ENCODE results near the gene ST3GAL4.

ST3GAL4 gene

DNA sequence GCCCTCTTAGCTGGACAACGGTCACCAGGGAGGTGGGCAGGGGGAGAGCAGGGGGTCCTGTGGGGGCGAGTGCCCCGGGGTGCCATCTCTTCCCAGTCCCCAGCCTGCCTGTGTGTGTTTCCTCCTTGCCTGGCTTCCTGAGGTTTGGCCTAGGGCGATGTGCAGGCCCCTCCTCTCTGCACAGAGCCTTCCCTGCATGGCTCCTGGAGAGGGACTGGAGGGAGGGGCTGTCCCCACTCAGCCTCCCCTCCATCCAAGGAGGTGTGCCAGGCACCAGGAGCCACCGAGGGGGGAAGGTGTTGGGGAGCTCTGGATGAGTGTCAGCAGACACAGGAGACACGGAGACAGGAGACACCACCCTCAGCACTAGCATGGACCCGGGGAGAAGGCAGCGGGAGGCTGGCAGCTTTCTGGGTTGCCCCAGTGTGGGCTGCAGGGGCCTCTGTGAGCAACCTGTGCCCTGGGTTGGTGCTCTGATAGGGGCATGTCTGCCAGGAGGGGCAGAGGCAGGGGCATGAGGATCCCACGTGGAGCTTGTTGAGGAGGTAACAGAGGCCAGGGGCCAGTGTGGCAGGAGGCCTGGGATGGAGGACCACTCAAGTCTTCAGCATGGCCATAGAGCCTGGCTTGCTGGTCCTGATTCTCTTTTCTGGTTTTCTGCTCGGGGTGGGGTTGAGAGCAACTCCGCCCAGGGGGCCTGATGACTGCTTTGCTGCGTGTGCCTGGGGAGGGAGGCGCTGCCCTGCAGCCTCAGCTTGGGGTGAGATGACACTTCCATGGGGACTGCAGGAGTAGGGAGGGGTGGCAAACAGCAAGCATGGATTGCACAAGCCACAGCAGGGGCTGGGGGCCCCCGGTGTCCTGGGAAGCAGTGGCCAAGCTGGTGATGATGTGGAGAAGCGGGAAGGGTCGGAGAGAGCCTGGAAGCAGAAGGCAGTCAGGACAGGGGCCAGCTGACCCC, 78.8 kb downstream of the ST3GAL4 start:
- WGBS (ENCODE audit: insufficient coverage, insufficient read length): no CpG with 5 or more reads among the region's 16 CpGs
- Histone ChIP-seq H3K27me3 (ENCODE audit: control insufficient read depth, insufficient read depth, low read length) (no peaks in the 10 kb centered on the region), H3K36me3 (ENCODE audit: control insufficient read depth, insufficient read depth, low read length) (no peaks in the 10 kb centered on the region), H3K4me3 (ENCODE audit: low read length) (no peak overlapping the region), H3K27ac (ENCODE audit: low read length) (no peak overlapping the region), H3K9me3 (ENCODE audit: control insufficient read depth, insufficient read depth, low read length) (no peaks in the 10 kb centered on the region), H3K4me1 (ENCODE audit: control insufficient read depth, insufficient read depth, low read length) (peaks cover 4% of the 10 kb centered on the region)
- no peak for DNase-seq (ENCODE audit: low read depth, low spot score)

DNA sequence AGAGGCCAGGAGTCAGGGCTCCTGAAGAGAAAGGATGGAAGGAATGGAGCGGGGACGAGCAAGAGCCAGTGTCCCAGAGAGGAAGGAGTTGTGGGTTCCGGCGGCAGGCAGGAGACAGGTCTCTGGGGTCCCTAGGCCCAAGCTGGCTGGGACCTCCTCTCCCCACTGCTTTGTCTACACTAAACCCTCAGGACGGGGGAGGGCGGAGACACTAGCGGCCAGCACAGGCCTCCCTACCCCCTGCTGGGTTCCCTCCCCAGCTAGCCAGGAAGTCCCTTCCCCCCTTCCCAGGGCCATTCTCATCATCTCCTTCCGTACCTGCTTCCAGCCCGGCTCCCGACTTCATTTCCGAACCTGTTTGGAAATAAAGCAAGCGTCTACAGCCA, 79.5 kb downstream of the ST3GAL4 start:
- Histone ChIP-seq H3K4me3 (ENCODE audit: low read length) (no peak overlapping the region), H3K9me3 (ENCODE audit: control insufficient read depth, insufficient read depth, low read length) (no peaks in the 10 kb centered on the region), H3K27me3 (ENCODE audit: control insufficient read depth, insufficient read depth, low read length) (no peaks in the 10 kb centered on the region), H3K27ac (ENCODE audit: low read length) (no peak overlapping the region), H3K36me3 (ENCODE audit: control insufficient read depth, insufficient read depth, low read length) (no peaks in the 10 kb centered on the region), H3K4me1 (ENCODE audit: control insufficient read depth, insufficient read depth, low read length) (peaks cover 4% of the 10 kb centered on the region)
- no CpG with 5 or more reads among the region's 12 CpGs for WGBS (ENCODE audit: insufficient coverage, insufficient read length)
- DNase-seq (ENCODE audit: low read depth, low spot score): no peak

DNA sequence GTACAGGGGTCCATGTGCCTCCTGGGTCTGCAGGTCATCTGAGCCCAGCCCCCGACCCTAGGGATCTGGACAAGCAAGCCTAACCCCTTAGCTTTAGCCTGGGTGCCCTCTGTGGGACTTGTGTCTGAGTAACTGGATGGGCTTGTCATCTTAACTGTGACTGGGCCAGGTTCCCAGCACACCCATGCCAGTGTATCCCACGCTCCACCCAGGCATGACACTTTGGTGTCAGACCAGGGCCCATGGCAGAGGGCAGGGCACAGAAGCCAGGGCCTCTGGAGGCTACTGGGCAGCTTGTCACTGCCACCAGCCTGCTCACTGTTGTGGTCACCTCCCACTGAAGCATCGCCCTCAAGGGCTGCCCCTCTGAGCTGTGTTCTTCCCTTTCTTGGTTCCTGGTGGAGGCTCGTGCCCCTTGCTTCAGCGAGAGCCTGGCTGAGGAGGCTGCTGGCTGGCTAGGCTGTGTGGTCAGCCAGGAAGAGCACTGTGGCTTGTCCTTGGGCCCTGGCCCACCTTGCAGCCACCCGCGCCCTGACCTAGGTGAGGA, 80.8 kb downstream of the ST3GAL4 start:
- Histone ChIP-seq H3K9me3 (ENCODE audit: control insufficient read depth, insufficient read depth, low read length) (no peaks in the 10 kb centered on the region), H3K4me1 (ENCODE audit: control insufficient read depth, insufficient read depth, low read length) (peaks cover 6% of the 10 kb centered on the region), H3K27ac (ENCODE audit: low read length) (no peak overlapping the region), H3K36me3 (ENCODE audit: control insufficient read depth, insufficient read depth, low read length) (no peaks in the 10 kb centered on the region), H3K4me3 (ENCODE audit: low read length) (no peak overlapping the region), H3K27me3 (ENCODE audit: control insufficient read depth, insufficient read depth, low read length) (no peaks in the 10 kb centered on the region)
- no CpG with 5 or more reads among the region's 7 CpGs for WGBS (ENCODE audit: insufficient coverage, insufficient read length)
- no peak for DNase-seq (ENCODE audit: low read depth, low spot score)

DNA sequence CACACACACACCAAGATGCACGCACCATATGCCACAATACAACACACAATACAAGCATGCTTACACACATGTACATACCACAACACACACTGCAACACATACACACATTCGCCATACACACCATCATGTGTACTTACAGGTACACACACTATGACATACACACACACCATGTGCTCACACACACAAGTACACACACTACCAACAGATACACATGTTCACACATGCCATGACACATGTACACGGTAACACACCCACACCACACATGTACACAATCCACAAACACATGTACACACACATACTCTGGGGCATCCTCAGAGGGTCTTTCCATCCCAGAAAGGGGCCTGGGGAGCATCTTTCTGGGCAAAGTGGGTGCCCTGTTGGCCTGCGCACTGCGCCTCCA, 82.2 kb downstream of the ST3GAL4 start:
- no CpG with 5 or more reads among the region's 5 CpGs for WGBS (ENCODE audit: insufficient coverage, insufficient read length)
- Histone ChIP-seq H3K27me3 (ENCODE audit: control insufficient read depth, insufficient read depth, low read length) (no peaks in the 10 kb centered on the region), H3K9me3 (ENCODE audit: control insufficient read depth, insufficient read depth, low read length) (no peaks in the 10 kb centered on the region), H3K4me3 (ENCODE audit: low read length) (no peak overlapping the region), H3K36me3 (ENCODE audit: control insufficient read depth, insufficient read depth, low read length) (no peaks in the 10 kb centered on the region), H3K4me1 (ENCODE audit: control insufficient read depth, insufficient read depth, low read length) (peaks cover 8% of the 10 kb centered on the region), H3K27ac (ENCODE audit: low read length) (no peak overlapping the region)
- DNase-seq (ENCODE audit: low read depth, low spot score): no peak

DNA sequence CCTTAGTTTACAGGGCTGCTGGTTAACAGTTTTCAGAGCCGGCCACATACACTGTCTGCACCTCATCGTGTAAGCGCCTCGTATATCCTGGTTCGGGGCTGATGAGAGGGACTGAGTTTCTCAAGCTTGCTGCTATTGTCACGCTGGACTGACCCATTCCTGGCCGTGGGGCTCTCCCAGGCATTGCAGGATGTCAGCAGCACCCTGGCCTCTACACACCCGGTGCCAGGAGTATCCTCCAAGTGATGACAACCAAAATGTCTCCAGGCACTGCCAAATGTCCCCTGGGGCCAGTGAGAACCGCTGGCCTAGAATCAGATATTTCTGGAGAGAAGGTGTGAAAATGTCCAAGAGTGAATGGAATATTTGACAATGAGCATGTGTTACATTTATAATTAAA, 82.8 kb downstream of the ST3GAL4 start:
- Histone ChIP-seq H3K9me3 (ENCODE audit: control insufficient read depth, insufficient read depth, low read length) (no peaks in the 10 kb centered on the region), H3K27me3 (ENCODE audit: control insufficient read depth, insufficient read depth, low read length) (no peaks in the 10 kb centered on the region), H3K4me1 (ENCODE audit: control insufficient read depth, insufficient read depth, low read length) (peaks cover 8% of the 10 kb centered on the region), H3K36me3 (ENCODE audit: control insufficient read depth, insufficient read depth, low read length) (no peaks in the 10 kb centered on the region), H3K27ac (ENCODE audit: low read length) (no peak overlapping the region), H3K4me3 (ENCODE audit: low read length) (no peak overlapping the region)
- no CpG with 5 or more reads among the region's 9 CpGs for WGBS (ENCODE audit: insufficient coverage, insufficient read length)
- DNase-seq (ENCODE audit: low read depth, low spot score): no peak

DNA sequence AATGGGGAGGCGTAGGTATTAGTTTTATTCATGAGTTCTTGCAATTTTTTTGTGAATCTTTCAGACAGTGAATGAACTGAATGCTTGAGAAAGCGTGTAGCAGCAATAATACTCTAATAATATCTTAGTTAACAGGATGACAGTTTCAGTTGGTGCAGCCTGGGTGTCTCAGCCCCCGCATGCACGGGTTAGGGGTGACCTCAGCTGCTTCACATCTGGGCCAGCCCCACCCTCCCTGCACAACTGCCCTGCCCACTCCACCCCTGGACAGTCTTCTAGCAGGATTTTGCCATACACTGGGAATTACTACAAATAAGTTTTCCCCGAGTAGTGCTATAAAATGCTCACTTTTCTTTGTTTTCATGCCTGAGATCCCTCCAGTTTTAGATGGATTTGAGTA, 83.2 kb downstream of the ST3GAL4 start:
- peaks cover 8% of the 10 kb centered on the region for H3K4me1 ChIP-seq (ENCODE audit: control insufficient read depth, insufficient read depth, low read length)
- no peak for DNase-seq (ENCODE audit: low read depth, low spot score)
- 100% methylated on average over 1 of the region's 5 CpGs for WGBS (ENCODE audit: insufficient coverage, insufficient read length)
- no peak overlapping the region for H3K4me3 ChIP-seq (ENCODE audit: low read length)
- no peaks in the 10 kb centered on the region for H3K9me3 ChIP-seq (ENCODE audit: control insufficient read depth, insufficient read depth, low read length)
- no peaks in the 10 kb centered on the region for H3K36me3 ChIP-seq (ENCODE audit: control insufficient read depth, insufficient read depth, low read length)
- no peaks in the 10 kb centered on the region for H3K27me3 ChIP-seq (ENCODE audit: control insufficient read depth, insufficient read depth, low read length)
- H3K27ac ChIP-seq (ENCODE audit: low read length): no peak overlapping the region

DNA sequence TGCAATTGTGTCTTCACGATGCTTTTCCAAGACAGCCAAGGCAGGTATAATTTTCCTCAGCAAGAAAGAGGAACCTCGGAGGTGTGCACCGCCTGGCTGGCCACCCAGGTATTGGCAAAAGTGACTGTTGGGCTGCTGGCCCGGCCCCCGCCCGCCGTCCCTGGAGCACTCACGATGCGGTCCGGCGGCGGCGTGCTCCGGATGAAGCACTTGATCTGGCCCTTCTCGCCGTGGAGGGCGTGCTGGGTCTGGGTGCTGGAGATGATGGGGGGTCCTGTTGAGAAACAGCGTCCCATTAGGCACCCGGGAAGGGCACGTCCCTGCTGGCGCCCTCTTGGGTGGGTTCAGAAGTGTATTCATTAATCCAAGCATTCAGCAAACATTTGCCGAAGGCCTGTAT, 84.8 kb downstream of the ST3GAL4 start:
- DNase-seq (ENCODE audit: low read depth, low spot score): no peak
- H3K27me3 ChIP-seq (ENCODE audit: control insufficient read depth, insufficient read depth, low read length): no peaks in the 10 kb centered on the region
- WGBS (ENCODE audit: insufficient coverage, insufficient read length): no CpG with 5 or more reads among the region's 22 CpGs
- H3K9me3 ChIP-seq (ENCODE audit: control insufficient read depth, insufficient read depth, low read length): no peaks in the 10 kb centered on the region
- no peaks in the 10 kb centered on the region for H3K36me3 ChIP-seq (ENCODE audit: control insufficient read depth, insufficient read depth, low read length)
- H3K4me1 ChIP-seq (ENCODE audit: control insufficient read depth, insufficient read depth, low read length): peaks cover 6% of the 10 kb centered on the region; the same call in 1 of the 2 replicates
- H3K27ac ChIP-seq (ENCODE audit: low read length): no peak overlapping the region
- H3K4me3 ChIP-seq (ENCODE audit: low read length): no peak overlapping the region

DNA sequence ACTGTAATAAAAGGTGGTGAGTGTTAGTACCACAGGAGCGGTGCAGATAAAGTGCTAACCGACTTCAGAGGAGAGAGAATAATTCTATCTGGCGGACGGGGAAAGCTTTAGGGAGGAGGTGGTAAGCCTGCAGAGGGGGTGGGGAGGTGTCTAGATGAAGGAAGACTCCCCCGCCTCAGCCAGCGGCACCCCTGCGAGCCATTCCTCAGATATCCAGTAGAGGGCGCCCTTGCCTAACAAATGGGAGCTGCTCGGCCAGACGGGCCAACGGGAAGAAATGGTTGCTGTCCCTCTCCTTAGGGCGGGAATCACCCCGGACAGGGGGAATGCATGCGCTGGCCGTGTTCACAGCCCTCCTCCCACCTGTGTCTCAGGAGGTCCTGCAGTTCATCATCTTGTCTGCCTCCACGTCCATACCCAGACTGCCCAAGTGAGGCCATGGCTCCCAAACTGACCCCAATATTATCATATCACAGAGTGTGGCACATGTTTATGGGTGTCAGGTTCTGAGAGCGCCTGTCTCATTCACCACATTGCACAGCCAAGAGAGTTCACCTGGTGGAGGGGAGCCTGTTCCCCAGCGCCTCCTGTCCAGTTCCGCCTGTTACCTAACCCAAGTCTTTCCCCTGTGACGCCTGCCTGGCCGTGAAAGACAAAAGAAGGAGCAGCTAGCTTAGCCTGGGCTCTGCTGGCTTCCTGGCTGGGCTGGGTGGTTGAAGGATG, 85.5 kb downstream of the ST3GAL4 start:
- no peaks in the 10 kb centered on the region for H3K27me3 ChIP-seq (ENCODE audit: control insufficient read depth, insufficient read depth, low read length)
- DNase-seq (ENCODE audit: low read depth, low spot score): peak; percentile 75
- H3K4me3 ChIP-seq (ENCODE audit: low read length): no peak overlapping the region
- peaks cover 4% of the 10 kb centered on the region; the same call in 1 of the 2 replicates for H3K4me1 ChIP-seq (ENCODE audit: control insufficient read depth, insufficient read depth, low read length)
- no peaks in the 10 kb centered on the region for H3K9me3 ChIP-seq (ENCODE audit: control insufficient read depth, insufficient read depth, low read length)
- no peak overlapping the region for H3K27ac ChIP-seq (ENCODE audit: low read length)
- WGBS (ENCODE audit: insufficient coverage, insufficient read length): no CpG with 5 or more reads among the region's 21 CpGs
- no peaks in the 10 kb centered on the region for H3K36me3 ChIP-seq (ENCODE audit: control insufficient read depth, insufficient read depth, low read length)

DNA sequence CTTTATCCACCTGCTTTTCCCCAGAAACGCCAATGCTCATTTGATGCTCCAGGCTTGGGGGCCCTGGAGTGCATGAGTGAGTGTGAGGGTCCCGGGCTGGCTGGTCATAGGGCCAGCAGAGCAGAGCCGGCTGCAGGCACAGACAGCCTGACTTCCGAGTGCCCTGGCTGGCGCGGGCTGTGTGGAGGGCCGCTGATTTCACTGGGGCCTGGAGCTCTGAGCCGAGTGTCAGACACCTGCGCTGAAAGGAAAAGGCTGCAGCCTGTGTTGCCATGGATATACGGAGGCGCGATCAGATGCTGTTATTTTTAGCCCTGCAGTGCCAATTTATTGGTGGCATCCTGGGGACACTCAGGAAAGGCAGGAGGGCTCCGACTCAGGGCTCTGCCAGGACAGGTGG, 87.6 kb downstream of the ST3GAL4 start:
- no peak for DNase-seq (ENCODE audit: low read depth, low spot score)
- no peaks in the 10 kb centered on the region for H3K9me3 ChIP-seq (ENCODE audit: control insufficient read depth, insufficient read depth, low read length)
- no peak overlapping the region for H3K27ac ChIP-seq (ENCODE audit: low read length)
- WGBS (ENCODE audit: insufficient coverage, insufficient read length): no CpG with 5 or more reads among the region's 13 CpGs
- peaks cover 4% of the 10 kb centered on the region; the same call in 1 of the 2 replicates for H3K4me1 ChIP-seq (ENCODE audit: control insufficient read depth, insufficient read depth, low read length)
- no peaks in the 10 kb centered on the region for H3K27me3 ChIP-seq (ENCODE audit: control insufficient read depth, insufficient read depth, low read length)
- no peak overlapping the region for H3K4me3 ChIP-seq (ENCODE audit: low read length)
- no peaks in the 10 kb centered on the region for H3K36me3 ChIP-seq (ENCODE audit: control insufficient read depth, insufficient read depth, low read length)

DNA sequence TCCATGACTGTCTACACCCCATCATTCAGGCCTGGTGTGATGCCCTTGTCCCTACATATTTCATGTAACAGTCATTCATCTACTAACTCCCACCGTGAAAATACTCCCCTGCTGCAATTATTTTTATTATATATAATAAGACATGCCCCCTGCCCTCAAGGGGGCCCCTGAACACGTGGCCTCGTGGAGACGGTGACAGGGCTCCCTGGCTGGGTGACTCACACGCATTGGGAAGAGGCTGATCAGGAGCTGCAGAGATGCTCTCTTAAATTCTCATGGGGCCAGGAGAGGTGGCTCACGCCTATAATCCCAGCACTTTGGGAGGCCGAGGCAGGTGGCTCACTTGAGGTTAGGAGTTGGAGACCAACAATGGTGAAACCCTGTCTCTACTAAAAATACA, 88.6 kb downstream of the ST3GAL4 start:
- Histone ChIP-seq H3K4me1 (ENCODE audit: control insufficient read depth, insufficient read depth, low read length) (peaks cover 4% of the 10 kb centered on the region; the same call in 1 of the 2 replicates), H3K9me3 (ENCODE audit: control insufficient read depth, insufficient read depth, low read length) (no peaks in the 10 kb centered on the region), H3K27me3 (ENCODE audit: control insufficient read depth, insufficient read depth, low read length) (no peaks in the 10 kb centered on the region), H3K4me3 (ENCODE audit: low read length) (no peak overlapping the region), H3K36me3 (ENCODE audit: control insufficient read depth, insufficient read depth, low read length) (no peaks in the 10 kb centered on the region), H3K27ac (ENCODE audit: low read length) (no peak overlapping the region)
- WGBS (ENCODE audit: insufficient coverage, insufficient read length): no CpG with 5 or more reads among the region's 7 CpGs
- DNase-seq (ENCODE audit: low read depth, low spot score): no peak
